Heart right ventricle (tissue), 16 donors: ENCODE data around the gene LRRTM4. TPM values are rescaled to one million over a fixed set of nuclear protein-coding genes. Genes with fewer than 3 reads are reported as not detected.

Experiments used
- ATAC-seq, 8 donors: fragments of 200-7000 bp; cut with Tn5 transposase; one replicate each; pipeline ENCODE4 v1.9.1; 2020; ENCODE audit warnings: mild to moderate bottlenecking in 8 of 8, moderate library complexity in 8 of 8, moderate number of reproducible peaks in 1 of 8
- DNase-seq, 2 donors: peaks; one replicate each; pipeline ENCODE4 v3.0.0-alpha.2; 2020
- H3K27ac ChIP-seq, 10 donors: fragments of 200-600 bp; sonication (generic) in 2 of 10; one replicate each; pipeline versions ENCODE4 v1.5.0 to v1.8.0; 2020 to 2022; ENCODE audit warnings: mild to moderate bottlenecking in 3 of 10
- H3K27me3 ChIP-seq, 7 donors: fragments of 200-600 bp; one replicate each; pipeline ENCODE4 v1.8.0; 2021 to 2022; ENCODE audit warnings: mild to moderate bottlenecking in 2 of 7
- H3K36me3 ChIP-seq, 9 donors: fragments of 200-600 bp; sonication (generic) in 1 of 9; one replicate each; pipeline versions ENCODE4 v1.5.0 to v1.8.0; 2020 to 2022; ENCODE audit warnings: mild to moderate bottlenecking in 2 of 9
- H3K4me1 ChIP-seq, 9 donors: fragments of 200-600 bp; sonication (generic) in 1 of 9; one replicate each; pipeline versions ENCODE4 v1.5.0 to v1.8.0; 2020 to 2022; ENCODE audit warnings: mild to moderate bottlenecking in 4 of 9
- H3K4me3 ChIP-seq, 10 donors: fragments of 200-600 bp; sonication (generic) in 2 of 10; one replicate each; pipeline versions ENCODE4 v1.5.0 to v1.8.0; 2020 to 2022; ENCODE audit warnings: mild to moderate bottlenecking in 7 of 10, moderate library complexity in 2 of 10
- H3K9me3 ChIP-seq, 11 donors: fragments of 200-600 bp in 10 of 11; sonication (generic) in 2 of 11; one replicate each; pipeline versions ENCODE4 v1.5.0 to v1.8.0; 2013 to 2022; ENCODE audit warnings: mild to moderate bottlenecking in 2 of 11, control low read depth in 1 of 11, moderate library complexity in 1 of 11
- WGBS, 2 donors: extraction: QIAGEN DNeasy Blood & Tissue Kit; methylation state at CpG; one replicate each; pipeline ENCODE4 v1.1.7; 2013; ENCODE audit warnings: inconsistent platforms in 1 of 2; 5-methylcytosine and 5-hydroxymethylcytosine counted together
- intact Hi-C, 10 donors: fragments of 100-400 bp; cut with DNase I; formaldehyde crosslinking; loops; one replicate each; pipeline versions ENCODE4 v1.11.1 to v1.14.2; 2022
- polyA plus RNA-seq, 2 donors: library from polyadenylated mRNA; stranded (reverse); fragments of 200-250 nt; gene quantifications; one replicate each; pipeline ENCODE4 v1.2.3, GENCODE V29; 2013
- total RNA-seq, 10 donors: library from RNA; stranded (reverse); fragmentation: NEBNext Ultra II Directional in 3 of 10; extraction: Animal tissue kit (Norgen Biotek cat#: 25700) in 3 of 10; gene quantifications; one replicate each; pipeline versions ENCODE4 v1.2.1 to v1.2.4, GENCODE V29; 2021 to 2023
- TF ChIP-seq, protein P1 (sequence below), 9 donors: fragments of 200-600 bp; sonication (generic) in 2 of 9; IDR thresholded peaks; one replicate each; pipeline versions ENCODE4 v1.5.0 to v1.8.0; 2021 to 2022; ENCODE audit warnings: antibody characterized with exemption in 9 of 9, mild to moderate bottlenecking in 5 of 9, moderate library complexity in 1 of 9
- donor health status: Arrhythmogenic right ventricular cardiomyopathy.
- donor health status: ischemic (EF 13 %, LVEDD 7.1; RV severe dilation, severe dysfunction).
- donor health status: healthy with polysubstance abuse.
- donor health status: DM: no; HTN: yes; CAD: no.
- donor health status: DM: no; HTN: no; CAD: no.
- donor health status: ischemic (EF 25% LVEDD 6.9; RV normal size, moderate dysfunction).
- donor health status: ischemic (EF 25% LVEDD 5.7; RV mildly dilated, moderate dysfunction).
- donor health status: healthy.
- donor health status: DM: yes; HTN: yes; CAD: no.
- donor health status: Ischemic cardiomyopathy.
- donor health status: ischemic (EF 35%, LVEDD 5.7; RV mildly dilated, moderate dysfunction).
- donor health status: nonischemic (EF 11% LVEDD 7.7; RV severe dilation, severe dysfunction).
- donor health status: DM: yes; HTN: yes; CAD: no.
- donor health status: PGD.
- donor health status: ischemic (EF 29% LVEDD 5.4; RV normal size, mild dysfunction).
- donor health status: nonischemic (EF 23%, LVEDD 6.1; RV moderate dilation, normal function).

Gene LRRTM4
- total and polyA plus RNA-seq, 12 donors, result 0.11 to 2.2 (median 0.98) TPM

DNA sequence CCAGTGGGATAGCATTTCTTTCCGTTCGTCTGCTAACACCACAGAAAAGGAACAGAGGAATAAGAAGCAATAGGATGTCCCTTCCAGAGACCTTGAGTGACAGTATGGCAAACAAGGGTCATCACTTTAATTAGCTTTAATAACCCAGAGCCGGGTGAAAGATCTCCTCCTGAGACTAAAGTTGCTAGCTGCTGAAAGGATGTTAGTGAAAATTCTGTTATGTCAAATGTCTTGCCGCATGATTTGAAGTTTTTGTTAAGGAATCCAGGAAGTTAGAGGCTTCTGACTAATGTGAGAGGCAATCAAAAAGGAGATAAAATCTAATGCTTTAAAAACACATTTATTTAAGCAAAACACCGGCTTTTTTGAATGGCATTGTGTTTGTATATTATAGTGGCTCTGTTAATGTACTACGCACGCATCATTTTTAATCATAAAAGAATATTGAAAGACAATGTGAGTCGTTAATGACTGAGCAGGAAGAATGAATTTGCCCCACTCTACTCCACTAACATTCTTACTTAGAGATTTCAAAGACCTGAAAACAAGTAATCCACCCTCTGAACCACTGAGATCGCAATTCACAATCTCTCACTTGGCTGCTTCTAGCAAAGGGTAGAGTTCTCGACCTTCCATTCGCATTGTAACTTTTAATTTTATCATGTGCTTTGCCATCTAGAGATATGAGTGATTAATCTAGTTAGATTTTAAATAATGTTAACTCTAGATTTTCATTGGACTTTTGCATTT, 536.6 kb downstream of the LRRTM4 start:
- H3K27me3 ChIP-seq, result no peaks in the 10 kb centered on the region
- no peak overlapping the region for H3K27ac ChIP-seq
- intact Hi-C loops, result no loop called here
- DNase-seq, result no peak
- no peaks in the 10 kb centered on the region for H3K36me3 ChIP-seq
- ATAC-seq, result no peak
- no peak overlapping the region for H3K4me3 ChIP-seq
- no peaks in the 10 kb centered on the region for H3K4me1 ChIP-seq
- TF ChIP-seq, protein P1, sequence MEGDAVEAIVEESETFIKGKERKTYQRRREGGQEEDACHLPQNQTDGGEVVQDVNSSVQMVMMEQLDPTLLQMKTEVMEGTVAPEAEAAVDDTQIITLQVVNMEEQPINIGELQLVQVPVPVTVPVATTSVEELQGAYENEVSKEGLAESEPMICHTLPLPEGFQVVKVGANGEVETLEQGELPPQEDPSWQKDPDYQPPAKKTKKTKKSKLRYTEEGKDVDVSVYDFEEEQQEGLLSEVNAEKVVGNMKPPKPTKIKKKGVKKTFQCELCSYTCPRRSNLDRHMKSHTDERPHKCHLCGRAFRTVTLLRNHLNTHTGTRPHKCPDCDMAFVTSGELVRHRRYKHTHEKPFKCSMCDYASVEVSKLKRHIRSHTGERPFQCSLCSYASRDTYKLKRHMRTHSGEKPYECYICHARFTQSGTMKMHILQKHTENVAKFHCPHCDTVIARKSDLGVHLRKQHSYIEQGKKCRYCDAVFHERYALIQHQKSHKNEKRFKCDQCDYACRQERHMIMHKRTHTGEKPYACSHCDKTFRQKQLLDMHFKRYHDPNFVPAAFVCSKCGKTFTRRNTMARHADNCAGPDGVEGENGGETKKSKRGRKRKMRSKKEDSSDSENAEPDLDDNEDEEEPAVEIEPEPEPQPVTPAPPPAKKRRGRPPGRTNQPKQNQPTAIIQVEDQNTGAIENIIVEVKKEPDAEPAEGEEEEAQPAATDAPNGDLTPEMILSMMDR (IDR thresholded peaks at IDR 0.05), result no peak
- WGBS, 2 donors, result 43 to 53% methylated on average over 11 of the region's 11 CpGs
- peaks cover 0 to 3% (median 0%) of the 10 kb centered on the region in 11 donors for H3K9me3 ChIP-seq

DNA sequence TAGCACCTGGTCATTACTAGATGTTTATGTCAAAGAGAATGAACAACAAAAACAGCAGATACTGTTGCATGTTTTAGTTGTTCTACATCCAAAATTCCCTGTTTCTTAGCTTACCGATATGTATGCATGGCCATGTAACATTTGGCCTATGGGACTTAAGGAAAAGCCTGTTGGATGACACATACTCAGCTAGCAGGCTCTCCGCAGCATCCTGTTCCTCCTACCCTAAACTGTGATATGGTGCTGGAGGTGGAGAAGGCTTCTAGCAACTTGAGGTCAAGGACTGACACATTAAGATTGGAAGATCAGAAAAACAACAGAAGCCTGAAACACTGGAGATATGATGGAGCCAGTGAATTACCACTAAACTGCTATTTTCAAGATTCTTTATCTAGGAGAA, 537.8 kb downstream of the LRRTM4 start:
- TF ChIP-seq, protein P1 (IDR thresholded peaks at IDR 0.05), result no peak
- H3K9me3 ChIP-seq, result no peaks in the 10 kb centered on the region
- WGBS, 2 donors, result 60 to 61% methylated on average over 2 of the region's 2 CpGs
- H3K4me1 ChIP-seq, result no peaks in the 10 kb centered on the region
- no peaks in the 10 kb centered on the region for H3K27me3 ChIP-seq
- ATAC-seq, result no peak
- no peak overlapping the region for H3K27ac ChIP-seq
- H3K36me3 ChIP-seq, result no peaks in the 10 kb centered on the region
- intact Hi-C loops, result no loop called here
- no peak for DNase-seq
- no peak overlapping the region for H3K4me3 ChIP-seq

DNA sequence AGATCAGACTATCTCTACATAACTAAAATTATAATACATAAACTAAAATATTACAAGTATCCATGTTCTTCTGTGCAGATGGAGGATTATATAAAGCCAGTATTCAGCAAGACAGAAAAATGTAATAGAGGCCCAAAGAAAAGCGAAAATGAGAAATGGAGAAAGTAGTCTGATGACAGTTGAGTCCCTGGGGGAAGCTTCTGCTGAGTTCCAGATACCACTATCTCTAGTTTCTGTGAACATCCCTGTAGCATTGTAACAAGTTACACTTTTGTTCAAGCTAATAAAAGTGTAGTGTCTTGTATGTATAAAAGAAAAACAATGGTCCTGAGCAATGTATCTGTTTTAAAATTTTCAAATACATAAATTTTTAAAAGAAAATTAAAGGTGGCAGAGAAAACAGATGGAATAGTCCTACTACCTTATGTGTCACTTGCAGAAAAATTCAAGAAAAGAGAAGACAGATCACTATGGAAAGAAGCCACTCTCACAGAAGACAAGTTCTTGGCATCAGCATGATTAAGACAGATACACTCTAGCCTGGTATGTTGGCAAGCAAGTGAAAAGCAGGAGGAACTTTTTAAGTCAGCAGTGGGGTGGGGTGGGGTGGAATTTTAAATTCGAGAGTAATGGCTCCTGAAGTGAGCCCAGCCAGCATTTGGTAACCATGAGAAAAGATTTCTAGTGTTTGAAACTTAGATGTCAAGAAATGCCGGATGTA, 541.9 kb downstream of the LRRTM4 start:
- no peaks in the 10 kb centered on the region for H3K4me1 ChIP-seq
- no peaks in the 10 kb centered on the region for H3K36me3 ChIP-seq
- TF ChIP-seq, protein P1 (IDR thresholded peaks at IDR 0.05), result no peak
- no peaks in the 10 kb centered on the region for H3K27me3 ChIP-seq
- no peaks in the 10 kb centered on the region for H3K9me3 ChIP-seq
- 48 to 55% methylated on average over 3 of the region's 3 CpGs for WGBS, 2 donors
- H3K4me3 ChIP-seq, result no peak overlapping the region
- H3K27ac ChIP-seq, result no peak overlapping the region
- intact Hi-C loops, result no loop called here
- no peak for DNase-seq
- no peak for ATAC-seq

DNA sequence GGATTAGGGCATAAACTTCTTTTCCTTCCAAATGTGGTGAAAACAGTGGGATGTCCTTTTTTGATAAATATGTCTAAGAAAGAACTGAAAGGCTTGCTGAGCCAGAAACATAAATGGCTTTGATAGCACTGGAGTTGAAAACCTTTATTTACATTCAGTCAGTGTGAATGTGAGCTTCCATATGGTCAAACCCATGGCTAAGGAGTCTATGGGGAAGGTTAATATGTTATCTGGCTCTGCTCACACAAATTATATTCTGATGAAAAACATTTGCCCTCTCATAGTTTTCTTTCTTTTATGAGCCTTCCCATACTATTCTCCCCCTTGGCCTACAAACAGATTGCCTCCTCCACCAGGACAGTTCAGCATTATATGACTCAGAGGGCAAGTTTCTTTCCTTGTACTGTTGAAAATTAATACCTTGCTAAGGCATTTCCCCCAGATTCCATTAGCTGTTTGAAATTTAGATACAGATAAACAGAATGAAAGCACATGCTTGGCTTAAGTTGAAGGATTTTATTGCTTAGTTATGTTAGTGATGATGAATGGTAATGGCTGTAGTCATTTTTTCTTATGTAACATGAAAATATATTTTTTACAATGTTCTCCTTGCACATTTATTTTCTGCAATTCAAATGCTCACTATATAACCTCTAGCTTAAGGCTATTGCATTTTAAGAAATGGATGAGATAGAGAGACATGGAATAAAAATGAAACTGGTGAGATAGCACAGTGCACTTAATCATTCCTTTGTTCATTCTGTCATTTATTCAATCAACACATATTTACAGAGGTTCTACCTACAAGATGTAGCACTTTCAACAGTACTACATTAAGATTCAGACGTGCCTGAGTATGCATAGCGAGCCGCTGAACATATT, 544.1 kb downstream of the LRRTM4 start:
- Histone ChIP-seq H3K4me1 (no peaks in the 10 kb centered on the region), H3K27me3 (no peaks in the 10 kb centered on the region), H3K9me3 (no peaks in the 10 kb centered on the region), H3K27ac (no peak overlapping the region), H3K36me3 (no peaks in the 10 kb centered on the region), H3K4me3 (no peak overlapping the region)
- intact Hi-C loops, result no loop called here
- ATAC-seq (no peak), DNase-seq (no peak)
- 62 to 82% methylated on average over 3 of the region's 3 CpGs for WGBS, 2 donors
- TF ChIP-seq, protein P1 (IDR thresholded peaks at IDR 0.05), result no peak
